GM12891 (cell line): Measurements from ENCODE around the gene OSGEP.
A peak's percentile ranks its signal among the peaks of the same experiment; 100 is the strongest.

Experiments used
- DNase-seq: peaks from one replicate; pipeline ENCODE4 v3.0.0; 2011; ENCODE audit warnings: low spot score; ENCODE audit not compliant: insufficient read length
- FAIRE-seq: peaks from 2 replicates; lab custom pipeline; 2011; peaks lifted over from hg19 to GRCh38; lab: Jason Lieb, UNC
- PAX5 ChIP-seq: IDR thresholded peaks from 2 replicates; pipeline ENCODE4 v1.6.1; 2011; ENCODE audit warnings: low read length, moderate library complexity, mild to moderate bottlenecking; ENCODE audit not compliant: insufficient read depth, severe bottlenecking
- POLR2A ChIP-seq: IDR thresholded peaks from 2 replicates; pipeline ENCODE4 v1.6.1; 2011; ENCODE audit warnings: low read depth, low read length, control low read depth
- POLR2AphosphoS5 ChIP-seq: IDR thresholded peaks from 2 replicates; pipeline ENCODE4 v1.6.1; 2011; ENCODE audit warnings: low read depth, low read length, control low read depth
- POU2F2 ChIP-seq: IDR thresholded peaks from 2 replicates; pipeline ENCODE4 v1.6.1; 2011; ENCODE audit warnings: low read depth, mild to moderate bottlenecking, control low read depth, low read length, moderate library complexity
- SPI1 ChIP-seq: IDR thresholded peaks from 2 replicates; pipeline ENCODE4 v1.6.1; 2011; ENCODE audit warnings: low read depth, low read length, control low read depth
- TAF1 ChIP-seq: IDR thresholded peaks from 2 replicates; pipeline ENCODE4 v1.6.1; 2011; ENCODE audit warnings: low read depth, low read length, control low read depth

Gene OSGEP

DNA sequence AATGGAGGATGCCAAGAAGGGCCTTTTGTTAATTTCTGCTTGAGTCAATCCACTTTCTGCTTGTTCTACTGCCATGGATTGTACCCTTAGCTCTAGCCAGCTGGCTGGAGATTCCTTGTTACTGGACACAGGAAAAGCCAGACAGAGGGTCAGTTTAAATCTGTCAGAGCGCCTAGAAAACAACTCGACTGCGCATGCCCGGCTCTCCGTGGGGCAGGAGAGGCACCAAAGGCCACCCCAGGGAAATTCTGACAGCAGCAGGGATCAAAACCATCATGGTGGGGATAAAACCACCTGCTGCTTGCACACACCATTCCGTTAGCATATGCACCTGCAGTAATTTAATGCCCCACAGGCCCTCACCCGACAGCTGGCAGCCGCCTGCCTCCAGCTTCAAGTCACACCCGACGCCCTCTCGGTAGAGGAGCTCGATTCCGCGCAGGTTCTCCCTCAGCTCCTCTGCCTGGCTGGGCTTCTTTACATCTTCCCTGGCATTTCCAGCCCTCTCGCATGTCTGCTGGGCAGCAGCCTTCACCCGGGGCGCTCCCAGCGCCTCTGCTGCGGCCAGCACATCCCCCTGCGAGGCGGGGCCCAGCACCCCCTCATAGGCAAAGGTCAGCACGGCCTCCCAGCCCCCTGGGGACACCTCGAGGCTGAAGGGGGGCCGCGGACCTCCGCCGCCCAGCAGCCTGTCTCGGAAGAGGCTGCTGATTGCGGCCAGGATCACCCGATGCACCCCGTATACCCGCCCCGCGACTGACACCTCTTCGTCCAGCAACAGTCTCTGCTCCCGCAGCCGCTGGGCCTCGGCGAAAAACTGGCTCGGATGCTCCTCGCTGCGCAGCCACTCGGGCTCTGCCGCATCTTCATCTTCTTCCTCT is 19.7 kb downstream of the OSGEP start:
- FAIRE-seq (no peak), DNase-seq (no peak)
- TF ChIP-seq POLR2A (no peak), POU2F2 (no peak), SPI1 (no peak), POLR2AphosphoS5 (no peak), TAF1 (no peak), PAX5 (no peak)

- no peak for TF ChIP-seq PAX5
- TF ChIP-seq POLR2AphosphoS5: no peak
- no peak for TF ChIP-seq TAF1
- TF ChIP-seq POU2F2: no peak
- TF ChIP-seq SPI1: no peak
- TF ChIP-seq POLR2A: no peak
- no peak for DNase-seq
- FAIRE-seq: peak; percentile 51
These were observed 24.6 kb downstream of the OSGEP start for GRCh38 chr14:20429801-20430669.

GRCh38 chr14:20428802-20429201 is 25.8 kb downstream of the OSGEP start:
- DNase-seq (no peak), FAIRE-seq (peak; percentile 50)
- no peak for TF ChIP-seq PAX5
- no peak for TF ChIP-seq POU2F2
- no peak for TF ChIP-seq SPI1
- no peak for TF ChIP-seq POLR2A
- TF ChIP-seq TAF1: no peak
- no peak for TF ChIP-seq POLR2AphosphoS5

DNA sequence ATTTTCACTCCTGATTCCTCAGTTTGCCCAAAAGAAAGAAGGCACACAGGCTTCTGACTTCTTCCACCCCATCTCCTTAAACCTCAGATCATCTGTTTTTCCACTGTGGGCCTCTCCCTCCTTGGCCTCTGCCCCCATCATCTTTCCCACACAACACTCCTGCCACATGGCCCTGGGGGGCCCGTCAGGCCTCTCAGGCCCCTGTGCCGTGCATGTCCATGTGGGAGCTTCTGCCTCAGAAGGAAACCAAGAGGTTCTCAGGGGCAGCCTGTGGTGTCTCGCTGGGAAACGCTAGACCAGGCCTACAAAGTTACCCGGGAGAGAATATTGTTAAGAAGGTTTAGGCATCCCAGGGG is 26.6 kb downstream of the OSGEP start:
- FAIRE-seq (no peak), DNase-seq (no peak)
- no peak for TF ChIP-seq POU2F2
- no peak for TF ChIP-seq POLR2AphosphoS5
- no peak for TF ChIP-seq PAX5
- no peak for TF ChIP-seq TAF1
- TF ChIP-seq SPI1: no peak

- peak; percentile 58 for DNase-seq
These were observed 27.2 kb downstream of the OSGEP start for GRCh38 chr14:20427231-20428009.

DNA sequence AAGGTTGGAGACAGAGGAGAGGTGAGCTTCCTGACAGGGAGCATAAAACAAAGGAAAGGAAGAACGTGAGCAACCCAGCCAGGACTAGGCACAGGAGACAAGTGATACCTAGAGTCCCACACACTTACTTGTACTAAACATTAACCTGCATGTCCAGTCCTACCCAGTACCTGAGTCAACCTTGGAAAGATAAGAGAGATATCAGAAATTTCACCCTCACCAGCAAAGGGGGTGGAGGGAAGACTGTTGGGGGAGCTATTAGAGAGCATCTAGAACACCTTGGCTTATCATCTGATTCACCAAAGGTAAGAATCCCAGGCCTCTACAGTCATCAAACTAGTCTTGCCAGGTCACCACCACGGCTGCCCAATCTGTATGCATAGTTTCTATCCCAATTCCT is 29.8 kb downstream of the OSGEP start:
- DNase-seq (no peak), FAIRE-seq (no peak)
- TF ChIP-seq POU2F2 (no peak), PAX5 (no peak), TAF1 (no peak), SPI1 (no peak), POLR2A (no peak), POLR2AphosphoS5 (no peak)

More at GRCh38 chr14:20427231-20428009, 27.2 kb downstream of the OSGEP start:
- FAIRE-seq: peak; percentile 94
- peak; percentile 96 for TF ChIP-seq SPI1
- no peak for TF ChIP-seq POLR2A

DNA sequence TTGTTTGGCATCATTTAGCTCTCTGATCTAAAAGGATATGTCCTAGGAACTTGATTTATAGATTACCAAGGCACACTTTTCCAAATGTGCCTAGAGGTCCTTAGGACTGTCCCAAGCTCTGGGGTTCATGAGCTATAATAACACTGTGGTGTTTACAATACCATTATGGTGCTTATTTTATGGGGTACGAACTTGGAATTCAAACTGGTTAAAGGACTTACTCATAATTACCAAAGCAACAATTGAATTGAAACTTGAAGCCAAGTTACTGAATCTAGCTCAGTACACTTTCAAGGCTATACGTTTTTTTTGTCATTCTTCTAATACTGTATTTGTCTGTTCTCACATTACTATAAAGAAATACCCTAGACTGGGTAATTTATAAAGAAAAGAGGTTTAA is 31.7 kb downstream of the OSGEP start:
- DNase-seq (no peak), FAIRE-seq (no peak)
- no peak for TF ChIP-seq PAX5
- no peak for TF ChIP-seq TAF1
- no peak for TF ChIP-seq SPI1
- no peak for TF ChIP-seq POLR2AphosphoS5
- no peak for TF ChIP-seq POLR2A
- TF ChIP-seq POU2F2: no peak

GRCh38 chr14:20421267-20421666 is 33.3 kb downstream of the OSGEP start:
- TF ChIP-seq POU2F2 (no peak), SPI1 (no peak), POLR2AphosphoS5 (no peak), POLR2A (no peak)
- FAIRE-seq (no peak), DNase-seq (no peak)

DNA sequence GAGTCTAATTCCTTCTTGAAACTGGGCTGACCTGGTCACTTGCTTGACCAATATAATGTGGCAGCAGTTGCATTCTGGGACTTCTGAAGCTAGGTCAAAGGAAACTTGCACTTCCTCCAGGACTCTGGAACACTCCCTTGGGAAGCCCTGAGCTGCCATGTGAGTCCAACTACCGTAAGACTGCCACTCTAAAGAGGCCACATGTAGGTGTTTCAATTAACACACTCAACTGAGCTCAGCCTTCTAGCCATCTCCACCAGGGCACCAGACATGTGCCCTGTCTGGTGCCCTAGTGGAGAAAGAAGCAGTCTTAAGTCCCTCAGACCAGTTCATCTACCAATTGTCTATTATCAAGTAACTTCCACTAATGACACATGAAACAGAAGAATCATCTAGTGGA is 35.2 kb downstream of the OSGEP start:
- TF ChIP-seq TAF1 (no peak), SPI1 (no peak), POLR2AphosphoS5 (no peak), POLR2A (no peak), PAX5 (no peak), POU2F2 (no peak)
- no peak for FAIRE-seq
- DNase-seq: no peak
